Body of pancreas (tissue), 4 donors: ENCODE results near the gene ZSCAN20.

Experiments
- POLR2A ChIP-seq, 3 donors: fragments of 450-650 bp; IDR thresholded peaks; one replicate each; pipeline ENCODE4 v1.6.1; 2016; ENCODE audit warnings: antibody characterized with exemption in 3 of 3, mild to moderate bottlenecking in 2 of 3
- TF ChIP-seq, protein P1 (sequence below), 7 experiments: fragments of 450-650 bp in 4 of 7; fragments of 200-600 bp in 3 of 7; sonication (generic) in 3 of 7; IDR thresholded peaks; one replicate each; pipeline ENCODE4 v1.5.1; 2016 to 2019; ENCODE audit warnings: antibody characterized with exemption in 7 of 7

DNA sequence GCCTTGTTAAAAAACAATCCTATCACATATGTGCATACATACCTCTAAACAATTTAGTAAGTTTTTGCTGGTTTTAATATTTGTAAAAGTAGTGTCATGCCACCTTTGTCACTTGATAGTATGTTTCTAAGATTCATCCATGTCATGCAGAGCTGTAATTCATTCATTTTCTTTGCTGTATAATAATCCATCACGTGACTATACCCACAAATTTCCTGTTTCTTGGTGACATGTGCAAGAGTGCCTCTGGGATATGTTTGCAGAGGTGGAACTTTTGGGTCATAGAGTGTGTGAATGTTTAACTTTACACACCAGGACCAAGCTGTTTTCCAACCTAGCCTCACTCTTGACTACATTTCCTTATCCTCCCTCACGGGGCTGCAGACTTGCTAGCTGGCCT is 62.9 kb downstream of the ZSCAN20 start:
- TF ChIP-seq, protein P1, sequence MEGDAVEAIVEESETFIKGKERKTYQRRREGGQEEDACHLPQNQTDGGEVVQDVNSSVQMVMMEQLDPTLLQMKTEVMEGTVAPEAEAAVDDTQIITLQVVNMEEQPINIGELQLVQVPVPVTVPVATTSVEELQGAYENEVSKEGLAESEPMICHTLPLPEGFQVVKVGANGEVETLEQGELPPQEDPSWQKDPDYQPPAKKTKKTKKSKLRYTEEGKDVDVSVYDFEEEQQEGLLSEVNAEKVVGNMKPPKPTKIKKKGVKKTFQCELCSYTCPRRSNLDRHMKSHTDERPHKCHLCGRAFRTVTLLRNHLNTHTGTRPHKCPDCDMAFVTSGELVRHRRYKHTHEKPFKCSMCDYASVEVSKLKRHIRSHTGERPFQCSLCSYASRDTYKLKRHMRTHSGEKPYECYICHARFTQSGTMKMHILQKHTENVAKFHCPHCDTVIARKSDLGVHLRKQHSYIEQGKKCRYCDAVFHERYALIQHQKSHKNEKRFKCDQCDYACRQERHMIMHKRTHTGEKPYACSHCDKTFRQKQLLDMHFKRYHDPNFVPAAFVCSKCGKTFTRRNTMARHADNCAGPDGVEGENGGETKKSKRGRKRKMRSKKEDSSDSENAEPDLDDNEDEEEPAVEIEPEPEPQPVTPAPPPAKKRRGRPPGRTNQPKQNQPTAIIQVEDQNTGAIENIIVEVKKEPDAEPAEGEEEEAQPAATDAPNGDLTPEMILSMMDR (IDR thresholded peaks at IDR 0.05), result no peak
- TF ChIP-seq POLR2A (IDR thresholded peaks at IDR 0.05), result no peak
